C4-2B (cell line): ENCODE measurements around the gene ZBTB40.

Source experiments
- H3K27ac ChIP-seq: fragments of 450-650 bp; 2 replicates; pipeline ENCODE4 v1.5.1; 2017
- CTCF ChIP-seq: fragments of 450-650 bp; conservative IDR thresholded peaks from 2 replicates; pipeline ENCODE4 v1.5.1; 2017; ENCODE audit warnings: mild to moderate bottlenecking
- ZFX ChIP-seq: fragments of 450-650 bp; IDR thresholded peaks from 2 replicates; pipeline ENCODE4 v1.6.1; 2017

ZBTB40 gene

GRCh38 chr1:22540337-22540736, 88.7 kb downstream of the ZBTB40 start:
- no peak overlapping the region for H3K27ac ChIP-seq
- TF ChIP-seq ZFX (no peak), CTCF (no peak)

- TF ChIP-seq ZFX (no peak), CTCF (no peak)
Measured at GRCh38 chr1:22542886-22543285, 91.2 kb downstream of the ZBTB40 start.

GRCh38 chr1:22543679-22544078, 92.0 kb downstream of the ZBTB40 start:
- TF ChIP-seq CTCF (no peak), ZFX (no peak)
- H3K27ac ChIP-seq, result no peak overlapping the region

More at GRCh38 chr1:22542886-22543285, 91.2 kb downstream of the ZBTB40 start:
- no peak overlapping the region for H3K27ac ChIP-seq

GRCh38 chr1:22544606-22545005, 93.0 kb downstream of the ZBTB40 start:
- no peak overlapping the region for H3K27ac ChIP-seq
- no peak for TF ChIP-seq ZFX

GRCh38 chr1:22545141-22545540, 93.5 kb downstream of the ZBTB40 start:
- TF ChIP-seq ZFX (no peak), CTCF (no peak)
- H3K27ac ChIP-seq, result no peak overlapping the region

- TF ChIP-seq ZFX (no peak), CTCF (no peak)
- H3K27ac ChIP-seq, result no peak overlapping the region
Measured at GRCh38 chr1:22547186-22547817, 95.7 kb downstream of the ZBTB40 start.

- no peak for TF ChIP-seq ZFX
- no peak for TF ChIP-seq CTCF
- H3K27ac ChIP-seq, result no peak overlapping the region
Measured at GRCh38 chr1:22547818-22548462, 96.3 kb downstream of the ZBTB40 start.

GRCh38 chr1:22550021-22550420, 98.4 kb downstream of the ZBTB40 start:
- H3K27ac ChIP-seq, result no peak overlapping the region
- TF ChIP-seq CTCF, result no peak
- no peak for TF ChIP-seq ZFX
